Colonic mucosa (tissue), 4 donors: ENCODE data around the gene DIRAS2. TPM values are rescaled to one million over a fixed set of nuclear protein-coding genes. Genes with fewer than 3 reads are reported as not detected.

Source experiments
- DNase-seq: peaks from one replicate; pipeline ENCODE4 v3.0.0-alpha.2; 2020
- H3K27ac ChIP-seq: fragments of 200-600 bp; one replicate; pipeline ENCODE4 v1.8.0; 2021
- H3K27me3 ChIP-seq: fragments of 200-600 bp; one replicate; pipeline ENCODE4 v1.8.0; 2021
- H3K36me3 ChIP-seq: fragments of 200-600 bp; one replicate; pipeline ENCODE4 v1.8.0; 2021
- H3K4me1 ChIP-seq: fragments of 200-600 bp; one replicate; pipeline ENCODE4 v1.8.0; 2021; ENCODE audit warnings: mild to moderate bottlenecking
- H3K4me3 ChIP-seq: fragments of 200-600 bp; one replicate; pipeline ENCODE4 v1.8.0; 2021
- H3K9ac ChIP-seq, 2 donors: one replicate each; pipeline ENCODE4 v1.7.0; 2013; ENCODE audit warnings: control low read depth in 2 of 2, low read depth in 2 of 2, low read length in 2 of 2
- H3K9me3 ChIP-seq: fragments of 200-600 bp; one replicate; pipeline ENCODE4 v1.8.0; 2021
- intact Hi-C: fragments of 100-400 bp; cut with DNase I; formaldehyde crosslinking; loops from one replicate; pipeline ENCODE4 v1.14.1; 2022
- total RNA-seq, 2 donors: library from RNA; stranded (reverse); fragmentation: NEBNext Ultra II Directional in 1 of 2; extraction: Animal tissue kit (Norgen Biotek cat#: 25700) in 1 of 2; gene quantifications; one replicate each; pipeline ENCODE4 v1.2.1, GENCODE V29; 2021
- TF ChIP-seq, protein P1 (sequence below): fragments of 200-600 bp; IDR thresholded peaks from one replicate; pipeline ENCODE4 v1.8.0; 2022; ENCODE audit warnings: antibody characterized with exemption, mild to moderate bottlenecking
- donor health status: healthy.
- donor health status: DM: no; HTN: no; CAD: no.
- donor health status: DM: no; HTN: no; CAD: no.

The DIRAS2 gene
- total RNA-seq, 2 donors from 2014 or later: 0.40 TPM; not detected in 1

DNA sequence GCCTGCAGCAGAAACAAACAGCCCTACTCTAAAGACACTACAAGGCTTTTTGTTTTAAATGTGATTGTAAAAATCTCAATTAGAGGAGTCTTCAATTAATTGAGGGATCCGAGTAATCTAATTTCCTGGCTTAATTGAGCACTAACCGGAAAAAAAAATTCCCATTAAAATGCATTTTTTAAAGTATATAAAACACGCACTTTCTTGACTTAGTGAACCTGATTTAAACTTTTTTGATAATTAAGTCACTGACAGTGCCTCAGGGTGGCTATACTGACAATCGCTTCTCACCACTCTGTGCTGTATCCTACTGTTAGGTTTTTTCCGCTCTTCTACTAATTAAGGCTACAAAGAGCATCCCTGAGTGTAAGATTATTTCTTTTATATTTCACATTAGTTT, 44.4 kb downstream of the DIRAS2 start:
- intact Hi-C loops: no loop called here
- no peak overlapping the region for H3K27ac ChIP-seq
- TF ChIP-seq, protein P1, sequence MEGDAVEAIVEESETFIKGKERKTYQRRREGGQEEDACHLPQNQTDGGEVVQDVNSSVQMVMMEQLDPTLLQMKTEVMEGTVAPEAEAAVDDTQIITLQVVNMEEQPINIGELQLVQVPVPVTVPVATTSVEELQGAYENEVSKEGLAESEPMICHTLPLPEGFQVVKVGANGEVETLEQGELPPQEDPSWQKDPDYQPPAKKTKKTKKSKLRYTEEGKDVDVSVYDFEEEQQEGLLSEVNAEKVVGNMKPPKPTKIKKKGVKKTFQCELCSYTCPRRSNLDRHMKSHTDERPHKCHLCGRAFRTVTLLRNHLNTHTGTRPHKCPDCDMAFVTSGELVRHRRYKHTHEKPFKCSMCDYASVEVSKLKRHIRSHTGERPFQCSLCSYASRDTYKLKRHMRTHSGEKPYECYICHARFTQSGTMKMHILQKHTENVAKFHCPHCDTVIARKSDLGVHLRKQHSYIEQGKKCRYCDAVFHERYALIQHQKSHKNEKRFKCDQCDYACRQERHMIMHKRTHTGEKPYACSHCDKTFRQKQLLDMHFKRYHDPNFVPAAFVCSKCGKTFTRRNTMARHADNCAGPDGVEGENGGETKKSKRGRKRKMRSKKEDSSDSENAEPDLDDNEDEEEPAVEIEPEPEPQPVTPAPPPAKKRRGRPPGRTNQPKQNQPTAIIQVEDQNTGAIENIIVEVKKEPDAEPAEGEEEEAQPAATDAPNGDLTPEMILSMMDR: no peak
- no peak overlapping the region for H3K9ac ChIP-seq
- no peaks in the 10 kb centered on the region for H3K4me1 ChIP-seq
- no peaks in the 10 kb centered on the region for H3K36me3 ChIP-seq
- no peak for DNase-seq
- H3K9me3 ChIP-seq: no peaks in the 10 kb centered on the region
- no peaks in the 10 kb centered on the region for H3K27me3 ChIP-seq
- no peak overlapping the region for H3K4me3 ChIP-seq

DNA sequence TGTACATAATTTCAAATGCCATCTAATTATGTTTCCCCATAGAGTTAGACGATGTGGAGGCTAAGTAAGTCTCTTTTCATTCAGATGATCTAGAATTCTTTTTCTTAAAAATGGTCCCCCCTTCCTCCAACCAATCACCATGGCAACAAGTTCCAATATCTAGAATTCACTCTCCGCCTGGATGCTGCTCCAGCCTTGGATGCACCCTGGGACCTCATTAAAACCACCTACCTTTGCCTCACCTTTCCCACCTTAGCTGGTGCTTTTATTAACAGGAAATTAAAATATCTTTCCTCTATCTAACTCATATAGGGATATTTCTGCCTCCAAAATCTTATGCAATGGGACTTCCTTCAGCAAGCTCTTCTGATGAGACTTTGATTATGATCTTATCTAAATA, 49.0 kb downstream of the DIRAS2 start:
- Histone ChIP-seq H3K4me3 (no peak overlapping the region), H3K9ac (no peak overlapping the region), H3K27ac (no peak overlapping the region), H3K27me3 (no peaks in the 10 kb centered on the region), H3K9me3 (no peaks in the 10 kb centered on the region), H3K36me3 (no peaks in the 10 kb centered on the region), H3K4me1 (no peaks in the 10 kb centered on the region)
- TF ChIP-seq, protein P1: no peak
- intact Hi-C loops: no loop called here
- no peak for DNase-seq

DNA sequence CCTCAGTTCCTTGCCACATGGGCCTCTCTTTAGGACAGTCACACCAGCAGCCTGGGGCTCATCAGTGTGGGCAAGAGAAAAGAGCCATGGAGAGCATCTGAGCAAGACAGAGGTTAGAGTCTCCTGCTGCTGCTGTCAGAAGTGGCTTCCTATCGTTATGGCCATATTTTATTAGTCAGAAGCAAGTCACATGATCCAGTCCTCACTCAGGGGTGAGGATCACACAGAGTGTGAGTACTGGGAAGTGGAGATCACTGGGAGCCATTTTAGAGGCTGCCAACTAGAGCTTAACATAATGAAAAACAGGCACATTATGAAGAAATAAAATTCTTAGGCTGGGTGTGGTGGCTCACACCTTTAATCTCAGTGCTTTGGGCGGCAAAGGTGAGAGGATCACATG, 62.0 kb downstream of the DIRAS2 start:
- DNase-seq: no peak
- intact Hi-C loops: no loop called here
- Histone ChIP-seq H3K4me1 (no peaks in the 10 kb centered on the region), H3K27me3 (no peaks in the 10 kb centered on the region), H3K36me3 (no peaks in the 10 kb centered on the region), H3K9me3 (no peaks in the 10 kb centered on the region), H3K4me3 (no peak overlapping the region), H3K9ac (no peak overlapping the region), H3K27ac (no peak overlapping the region)
- TF ChIP-seq, protein P1: no peak

DNA sequence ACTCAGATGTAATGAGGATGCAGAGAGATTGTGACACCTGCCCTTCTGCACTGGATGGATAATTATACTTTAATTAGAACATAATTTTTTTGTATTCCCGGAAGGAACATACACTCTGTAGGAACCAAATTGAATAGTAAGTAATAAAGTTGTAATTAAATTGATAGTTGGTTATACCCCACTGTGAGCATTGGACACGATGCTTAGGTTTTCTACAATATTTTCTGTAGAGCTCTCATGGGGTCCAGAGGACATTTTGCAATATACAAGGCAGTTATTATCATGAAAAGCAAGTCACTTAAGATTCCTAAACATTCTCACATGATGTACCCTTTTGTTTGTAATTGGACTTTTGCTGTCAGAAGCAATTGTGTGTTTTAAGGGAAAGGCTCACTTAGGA, 63.4 kb downstream of the DIRAS2 start:
- DNase-seq: no peak
- H3K36me3 ChIP-seq: no peaks in the 10 kb centered on the region
- no peaks in the 10 kb centered on the region for H3K4me1 ChIP-seq
- no peak overlapping the region for H3K9ac ChIP-seq
- TF ChIP-seq, protein P1: no peak
- intact Hi-C loops: no loop called here
- no peaks in the 10 kb centered on the region for H3K27me3 ChIP-seq
- no peak overlapping the region for H3K27ac ChIP-seq
- no peaks in the 10 kb centered on the region for H3K9me3 ChIP-seq
- no peak overlapping the region for H3K4me3 ChIP-seq

DNA sequence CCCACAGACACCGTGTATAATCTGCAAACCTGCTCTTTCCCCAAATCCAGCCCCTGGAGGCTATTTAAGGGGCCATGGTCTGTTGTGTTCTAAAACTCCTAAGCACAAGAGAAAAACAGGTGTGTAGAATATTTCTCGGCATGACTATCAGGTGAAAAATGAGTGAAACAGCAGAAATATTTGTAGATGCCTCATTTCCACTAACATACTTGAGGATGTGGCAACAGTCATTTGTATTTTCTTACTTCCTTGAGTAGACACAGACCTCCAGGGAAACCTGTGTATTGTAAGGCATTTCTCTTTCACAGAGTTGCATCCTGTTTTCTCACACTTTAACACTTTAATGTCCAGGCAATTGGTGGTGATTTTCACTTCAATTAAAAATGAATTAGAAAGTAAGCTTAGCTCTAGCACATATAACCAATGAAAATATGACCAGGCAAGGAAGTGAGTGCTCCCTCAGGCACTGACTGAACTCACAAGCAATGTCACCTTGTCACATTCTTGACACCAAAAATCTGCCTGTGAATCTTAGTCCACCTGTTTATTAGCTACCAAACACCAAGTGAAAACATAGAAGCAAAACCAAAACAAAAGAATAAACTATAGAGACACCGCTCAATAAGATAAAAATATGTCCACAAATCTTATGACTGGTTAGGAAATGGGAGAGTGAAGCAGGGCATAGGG, 64.4 kb downstream of the DIRAS2 start:
- TF ChIP-seq, protein P1: no peak
- H3K36me3 ChIP-seq: no peaks in the 10 kb centered on the region
- DNase-seq: no peak
- no peaks in the 10 kb centered on the region for H3K27me3 ChIP-seq
- intact Hi-C loops: no loop called here
- no peak overlapping the region for H3K4me3 ChIP-seq
- no peaks in the 10 kb centered on the region for H3K9me3 ChIP-seq
- no peak overlapping the region for H3K27ac ChIP-seq
- no peak overlapping the region for H3K9ac ChIP-seq
- H3K4me1 ChIP-seq: no peaks in the 10 kb centered on the region
